ENCODE data around the gene GABARAP.

Gene GABARAP

GRCh38 chr17:7283471-7284216, 41.4 kb upstream of the GABARAP start:
- H3K4me1 ChIP-seq (ENCODE audit: insufficient read depth, low read length, severe bottlenecking): peaks cover 15% of the 10 kb centered on the region

DNA sequence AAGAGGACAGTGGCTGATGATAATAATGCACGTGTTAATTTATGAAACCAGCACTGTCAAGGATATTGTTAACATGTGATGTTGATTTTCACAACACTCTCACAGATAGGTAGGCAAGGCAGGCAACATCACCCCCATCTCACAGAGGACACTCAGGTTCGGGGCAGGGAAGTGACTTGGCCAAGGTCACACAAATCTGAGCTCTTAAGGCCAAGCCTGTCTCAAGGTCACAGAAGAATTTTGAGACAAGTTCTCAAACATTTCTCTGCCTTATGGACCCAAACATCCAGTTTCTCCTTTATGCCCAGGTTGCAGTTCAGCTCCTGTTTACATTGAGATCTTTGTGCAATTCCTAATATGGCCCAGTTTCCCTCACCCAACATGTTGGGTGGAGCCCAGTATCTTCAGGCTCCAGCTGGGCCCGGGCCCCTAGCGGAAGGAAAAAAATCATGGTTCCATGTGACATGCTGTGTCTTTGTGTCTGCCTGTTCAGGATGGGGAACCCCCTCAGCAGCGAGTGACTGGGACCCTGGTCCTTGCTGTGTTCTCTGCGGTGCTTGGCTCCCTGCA, 40.6 kb upstream of the GABARAP start:
- Histone ChIP-seq H3K36me3 (ENCODE audit: insufficient read depth, low read length) (no peaks in the 10 kb centered on the region), H2AFZ (ENCODE audit: low read length) (no peak overlapping the region), H3K4me3 (ENCODE audit: low read depth, low read length, poor library complexity, severe bottlenecking) (no peak overlapping the region), H4K20me1 (ENCODE audit: insufficient read depth, low read length) (no peaks in the 10 kb centered on the region), H3K4me1 (ENCODE audit: insufficient read depth, low read length, severe bottlenecking) (peaks cover 15% of the 10 kb centered on the region), H3K9ac (ENCODE audit: low read length) (no peak overlapping the region), H3K9me2 (ENCODE audit: low read depth, low read length) (no peaks in the 10 kb centered on the region), H3K9me3 (ENCODE audit: low read length) (no peaks in the 10 kb centered on the region), H3K27me3 (ENCODE audit: insufficient read depth, low read length) (0 out of 2 replicates have a peak, but pooled peaks cover 7% of the 10 kb centered on the region), H3F3A (ENCODE audit: insufficient read depth, low read length) (no peaks in the 10 kb centered on the region), H3K79me2 (ENCODE audit: insufficient read depth, low read length) (no peaks in the 10 kb centered on the region), H3K27ac (ENCODE audit: low read depth, low read length, poor library complexity, severe bottlenecking) (no peak overlapping the region), H3K4me2 (ENCODE audit: low read length) (no peak overlapping the region)
- TF ChIP-seq CTCF (IDR thresholded peaks at IDR 0.05; ENCODE audit: low read length) (no peak), EZH2 (IDR thresholded peaks at IDR 0.05; ENCODE audit: borderline replicate concordance, low read length) (no peak)

More at GRCh38 chr17:7283471-7284216, 41.4 kb upstream of the GABARAP start:
- no peaks in the 10 kb centered on the region for H3K9me3 ChIP-seq (ENCODE audit: low read length)
- H2AFZ ChIP-seq (ENCODE audit: low read length): no peak overlapping the region
- no peaks in the 10 kb centered on the region for H3K9me2 ChIP-seq (ENCODE audit: low read depth, low read length)
- H3F3A ChIP-seq (ENCODE audit: insufficient read depth, low read length): no peaks in the 10 kb centered on the region
- TF ChIP-seq EZH2 (IDR thresholded peaks at IDR 0.05; ENCODE audit: borderline replicate concordance, low read length): no peak
- TF ChIP-seq CTCF (IDR thresholded peaks at IDR 0.05; ENCODE audit: low read length): no peak
- no peaks in the 10 kb centered on the region for H3K79me2 ChIP-seq (ENCODE audit: insufficient read depth, low read length)
- no peak overlapping the region for H3K27ac ChIP-seq (ENCODE audit: low read depth, low read length, poor library complexity, severe bottlenecking)
- no peak overlapping the region for H3K4me3 ChIP-seq (ENCODE audit: low read depth, low read length, poor library complexity, severe bottlenecking)
- no peak overlapping the region for H3K4me2 ChIP-seq (ENCODE audit: low read length)
- H3K9ac ChIP-seq (ENCODE audit: low read length): no peak overlapping the region
- no peaks in the 10 kb centered on the region for H3K36me3 ChIP-seq (ENCODE audit: insufficient read depth, low read length)
- no peaks in the 10 kb centered on the region for H4K20me1 ChIP-seq (ENCODE audit: insufficient read depth, low read length)
- peaks cover 12% of the 10 kb centered on the region for H3K27me3 ChIP-seq (ENCODE audit: insufficient read depth, low read length)

- Histone ChIP-seq H3K27me3 (ENCODE audit: insufficient read depth, low read length) (0 out of 2 replicates have a peak, but pooled peaks cover 7% of the 10 kb centered on the region), H3K4me2 (ENCODE audit: low read length) (peak overlapping the region; percentile 80), H3K9ac (ENCODE audit: low read length) (no peak overlapping the region), H4K20me1 (ENCODE audit: insufficient read depth, low read length) (no peaks in the 10 kb centered on the region), H3K27ac (ENCODE audit: low read depth, low read length, poor library complexity, severe bottlenecking) (no peak overlapping the region), H2AFZ (ENCODE audit: low read length) (no peak overlapping the region), H3K79me2 (ENCODE audit: insufficient read depth, low read length) (no peaks in the 10 kb centered on the region), H3F3A (ENCODE audit: insufficient read depth, low read length) (no peaks in the 10 kb centered on the region), H3K9me3 (ENCODE audit: low read length) (no peaks in the 10 kb centered on the region), H3K4me1 (ENCODE audit: insufficient read depth, low read length, severe bottlenecking) (peaks cover 15% of the 10 kb centered on the region), H3K4me3 (ENCODE audit: low read depth, low read length, poor library complexity, severe bottlenecking) (peak overlapping the region; percentile 53), H3K36me3 (ENCODE audit: insufficient read depth, low read length) (no peaks in the 10 kb centered on the region), H3K9me2 (ENCODE audit: low read depth, low read length) (no peaks in the 10 kb centered on the region)
- TF ChIP-seq CTCF (IDR thresholded peaks at IDR 0.05; ENCODE audit: low read length) (no peak), EZH2 (IDR thresholded peaks at IDR 0.05; ENCODE audit: borderline replicate concordance, low read length) (no peak)
These were observed 39.9 kb upstream of the GABARAP start for GRCh38 chr17:7281953-7282751.

Measured in OCI-LY1 (cell line).